Trophoblast cell (in vitro differentiated cells and primary cell): ENCODE results near the gene SCPEP1.

ENCODE experiments used
- DNase-seq, 2 donors: peaks; one replicate each; pipeline ENCODE4 v3.0.0-alpha.2; 2016
- H2AFZ ChIP-seq: 2 replicates; pipeline ENCODE4 v1.6.1; 2013; ENCODE audit warnings: low read length, moderate library complexity, mild to moderate bottlenecking; ENCODE audit not compliant: insufficient read depth, poor library complexity
- H2AK5ac ChIP-seq: 2 replicates; pipeline ENCODE4 v1.6.1; 2013; ENCODE audit warnings: mild to moderate bottlenecking, low read length
- H2BK120ac ChIP-seq: 2 replicates; pipeline ENCODE4 v1.6.1; 2013; ENCODE audit warnings: low read length, mild to moderate bottlenecking, moderate library complexity; ENCODE audit not compliant: insufficient read depth, poor library complexity
- H2BK12ac ChIP-seq: 2 replicates; pipeline ENCODE4 v1.6.1; 2013; ENCODE audit warnings: mild to moderate bottlenecking, low read length, moderate library complexity
- H2BK5ac ChIP-seq: 2 replicates; pipeline ENCODE4 v1.6.1; 2013; ENCODE audit warnings: low read length, low read depth, moderate library complexity, mild to moderate bottlenecking; ENCODE audit not compliant: poor library complexity
- H3K14ac ChIP-seq: 2 replicates; pipeline ENCODE4 v1.6.1; 2013; ENCODE audit warnings: mild to moderate bottlenecking, low read length
- H3K18ac ChIP-seq: 2 replicates; pipeline ENCODE4 v1.6.1; 2013; ENCODE audit warnings: mild to moderate bottlenecking, low read length
- H3K23ac ChIP-seq: 2 replicates; pipeline ENCODE4 v1.6.1; 2013; ENCODE audit warnings: low read length
- H3K27ac ChIP-seq: 2 replicates; pipeline ENCODE4 v1.5.1; 2013; ENCODE audit warnings: low read depth, mild to moderate bottlenecking, inconsistent platforms, low read length, moderate library complexity
- H3K27me3 ChIP-seq: 2 replicates; pipeline ENCODE4 v1.6.1; 2013; ENCODE audit warnings: inconsistent platforms, mild to moderate bottlenecking, low read length, moderate library complexity; ENCODE audit not compliant: insufficient read depth
- H3K36me3 ChIP-seq, 2 experiments: 1 replicate in 1 of 2; 2 replicates in 1 of 2; pipeline ENCODE4 v1.6.1; 2013; ENCODE audit warnings: low read length in 2 of 2, mild to moderate bottlenecking in 2 of 2, moderate library complexity in 1 of 2; ENCODE audit not compliant: insufficient read depth in 2 of 2, control insufficient read depth in 1 of 2
- H3K4ac ChIP-seq: 2 replicates; pipeline ENCODE4 v1.6.1; 2013; ENCODE audit warnings: low read depth, mild to moderate bottlenecking, low read length, moderate library complexity
- H3K4me1 ChIP-seq, 2 experiments: 1 replicate in 1 of 2; 2 replicates in 1 of 2; pipeline ENCODE4 v1.6.1; 2013; ENCODE audit warnings: low read length in 2 of 2, mild to moderate bottlenecking in 2 of 2, moderate library complexity in 1 of 2; ENCODE audit not compliant: insufficient read depth in 2 of 2, control insufficient read depth in 1 of 2
- H3K4me2 ChIP-seq: 2 replicates; pipeline ENCODE4 v1.6.1; 2013; ENCODE audit warnings: inconsistent platforms, mild to moderate bottlenecking, low read length, moderate library complexity
- H3K4me3 ChIP-seq: 2 replicates; pipeline ENCODE4 v1.5.1; 2013; ENCODE audit warnings: mild to moderate bottlenecking, low read depth, low read length, inconsistent platforms
- H3K79me1 ChIP-seq: one replicate; pipeline ENCODE4 v1.6.1; 2013; ENCODE audit warnings: low read length
- H3K79me2 ChIP-seq: 2 replicates; pipeline ENCODE4 v1.6.1; 2013; ENCODE audit warnings: low read length, mild to moderate bottlenecking; ENCODE audit not compliant: control insufficient read depth, insufficient read depth, poor library complexity
- H3K9ac ChIP-seq: 2 replicates; pipeline ENCODE4 v1.6.1; 2013; ENCODE audit warnings: mild to moderate bottlenecking, low read length
- H3K9me3 ChIP-seq: 2 replicates; pipeline ENCODE4 v1.6.1; 2013; ENCODE audit warnings: low read depth, mild to moderate bottlenecking, control low read depth, inconsistent platforms, low read length; ENCODE audit not compliant: insufficient read depth
- H4K12ac ChIP-seq: 2 replicates; pipeline ENCODE4 v1.6.1; 2013; ENCODE audit warnings: low read depth, mild to moderate bottlenecking, low read length, moderate library complexity
- H4K8ac ChIP-seq: 2 replicates; pipeline ENCODE4 v1.6.1; 2013; ENCODE audit warnings: low read depth, mild to moderate bottlenecking, low read length, moderate library complexity
- H4K91ac ChIP-seq: one replicate; pipeline ENCODE4 v1.6.1; 2013; ENCODE audit warnings: low read depth, mild to moderate bottlenecking, low read length, moderate library complexity
- WGBS: extraction: QIAGEN DNeasy Blood & Tissue Kit; methylation state at CpG from one replicate; pipeline ENCODE4 v1.1.7; 2013; ENCODE audit warnings: missing lambda C conversion rate; ENCODE audit not compliant: insufficient read length, insufficient coverage; ENCODE audit errors: extremely low coverage; 5-methylcytosine and 5-hydroxymethylcytosine counted together

SCPEP1 gene

GRCh38 chr17:56973520-56973919 lies 4.4 kb upstream of the SCPEP1 start:
- no peak for DNase-seq
- Histone ChIP-seq H3K4ac (no peak overlapping the region), H3K14ac (no peak overlapping the region), H3K27ac (no peak overlapping the region), H2BK120ac (no peak overlapping the region), H3K27me3 (no peaks in the 10 kb centered on the region), H3K79me1 (no peaks in the 10 kb centered on the region), H3K79me2 (no peaks in the 10 kb centered on the region), H3K4me1 (peaks cover under 1 to 3% of the 10 kb centered on the region in 2 experiments), H4K12ac (no peak overlapping the region), H3K4me2 (no peak overlapping the region), H3K18ac (no peak overlapping the region), H3K23ac (no peak overlapping the region), H3K9me3 (peaks cover 3% of the 10 kb centered on the region), H2AFZ (no peak overlapping the region), H3K36me3 (no peaks in the 10 kb centered on the region), H4K91ac (no peak overlapping the region), H2BK5ac (no peak overlapping the region), H4K8ac (no peak overlapping the region), H3K4me3 (no peak overlapping the region), H2AK5ac (no peak overlapping the region), H2BK12ac (no peak overlapping the region), H3K9ac (no peak overlapping the region)
- WGBS: no CpG with 5 or more reads among the region's 7 CpGs

- Histone ChIP-seq H2AK5ac (no peak overlapping the region), H3K27me3 (no peaks in the 10 kb centered on the region), H3K18ac (no peak overlapping the region), H2AFZ (no peak overlapping the region), H3K4me3 (no peak overlapping the region), H3K4ac (no peak overlapping the region), H4K8ac (no peak overlapping the region), H3K27ac (no peak overlapping the region), H2BK120ac (no peak overlapping the region), H3K79me1 (no peaks in the 10 kb centered on the region), H4K91ac (no peak overlapping the region), H3K23ac (no peak overlapping the region), H3K9ac (no peak overlapping the region), H3K36me3 (no peaks in the 10 kb centered on the region), H3K4me1 (peaks cover 2 to 3% of the 10 kb centered on the region in 2 experiments), H2BK12ac (no peak overlapping the region), H3K79me2 (no peaks in the 10 kb centered on the region), H3K4me2 (no peak overlapping the region), H3K14ac (no peak overlapping the region), H2BK5ac (no peak overlapping the region), H3K9me3 (peaks cover 3% of the 10 kb centered on the region), H4K12ac (no peak overlapping the region)
- no peak for DNase-seq
- WGBS: no CpG with 5 or more reads among the region's 2 CpGs
Measured at GRCh38 chr17:56974055-56974454, 3.9 kb upstream of the SCPEP1 start.

GRCh38 chr17:56975656-56976055 lies 2.3 kb upstream of the SCPEP1 start:
- H2BK120ac ChIP-seq: no peak overlapping the region
- no peaks in the 10 kb centered on the region for H3K36me3 ChIP-seq
- H4K91ac ChIP-seq: no peak overlapping the region
- H3K4me3 ChIP-seq: no peak overlapping the region
- H2BK5ac ChIP-seq: no peak overlapping the region
- H3K23ac ChIP-seq: no peak overlapping the region
- H3K9ac ChIP-seq: no peak overlapping the region
- DNase-seq: no peak
- H3K79me2 ChIP-seq: no peaks in the 10 kb centered on the region
- WGBS: no CpG with 5 or more reads among the region's 2 CpGs
- no peak overlapping the region for H3K18ac ChIP-seq
- no peaks in the 10 kb centered on the region for H3K79me1 ChIP-seq
- H4K12ac ChIP-seq: no peak overlapping the region
- peaks cover under 1% of the 10 kb centered on the region for H3K9me3 ChIP-seq
- H3K27me3 ChIP-seq: no peaks in the 10 kb centered on the region
- peaks cover 2 to 3% of the 10 kb centered on the region in 2 experiments for H3K4me1 ChIP-seq
- no peak overlapping the region for H4K8ac ChIP-seq
- no peak overlapping the region for H3K4ac ChIP-seq
- H2AFZ ChIP-seq: no peak overlapping the region
- no peak overlapping the region for H2BK12ac ChIP-seq
- no peak overlapping the region for H3K4me2 ChIP-seq
- H3K14ac ChIP-seq: no peak overlapping the region
- H2AK5ac ChIP-seq: no peak overlapping the region
- H3K27ac ChIP-seq: no peak overlapping the region

GRCh38 chr17:56976941-56977608 lies 856 bp upstream of the SCPEP1 start:
- Histone ChIP-seq H3K4me2 (no peak overlapping the region), H4K12ac (no peak overlapping the region), H3K9ac (no peak overlapping the region), H3K27ac (no peak overlapping the region), H2AFZ (no peak overlapping the region), H3K23ac (no peak overlapping the region), H3K4me3 (no peak overlapping the region), H2BK5ac (no peak overlapping the region), H3K79me2 (no peaks in the 10 kb centered on the region), H3K79me1 (no peaks in the 10 kb centered on the region), H3K27me3 (no peaks in the 10 kb centered on the region), H3K4ac (no peak overlapping the region), H3K14ac (no peak overlapping the region), H3K9me3 (no peaks in the 10 kb centered on the region), H4K91ac (no peak overlapping the region), H2BK120ac (no peak overlapping the region), H4K8ac (no peak overlapping the region), H3K18ac (no peak overlapping the region), H3K4me1 (peaks cover 2 to 3% of the 10 kb centered on the region in 2 experiments), H3K36me3 (peaks cover 0 to 4% of the 10 kb centered on the region in 2 experiments), H2AK5ac (no peak overlapping the region), H2BK12ac (no peak overlapping the region)
- no peak for DNase-seq
- no CpG with 5 or more reads among the region's 11 CpGs for whole genome bisulfite sequencing
